T-helper 17 cell (primary cell): ENCODE data around the gene FCAMR. TPM values are rescaled to one million over a fixed set of nuclear protein-coding genes. Genes with fewer than 3 reads are reported as not detected.

Experiments
- ATAC-seq: fragments of 150-1000 bp; cut with Tn5 transposase; 2 replicates; pipeline ENCODE4 v1.10.0; 2021; ENCODE audit warnings: mild to moderate bottlenecking, moderate library complexity
- DNase-seq, 3 donors: peaks; one replicate each; pipeline versions ENCODE4 v3.0.0 to v3.0.0-alpha.2; 2020 to 2021
- H3K9me3 ChIP-seq: one replicate; pipeline ENCODE4 v1.7.0; 2013; ENCODE audit warnings: low read length, mild to moderate bottlenecking; ENCODE audit not compliant: control insufficient read depth, poor library complexity, severe bottlenecking
- H3K27ac Mint-ChIP-seq: one replicate; pipeline ENCODE4 v1.8.0; 2022; ENCODE audit warnings: mild to moderate bottlenecking, moderate library complexity, mixed read lengths
- H3K27me3 Mint-ChIP-seq: one replicate; pipeline ENCODE4 v1.8.0; 2022; ENCODE audit warnings: mixed read lengths
- H3K36me3 Mint-ChIP-seq: one replicate; pipeline ENCODE4 v1.8.0; 2022; ENCODE audit warnings: low read depth, mixed read lengths
- H3K4me1 Mint-ChIP-seq: one replicate; pipeline ENCODE4 v1.8.0; 2022; ENCODE audit warnings: mild to moderate bottlenecking, mixed read lengths
- H3K4me3 Mint-ChIP-seq: one replicate; pipeline ENCODE4 v1.8.0; 2022; ENCODE audit warnings: mild to moderate bottlenecking, moderate library complexity, mixed read lengths
- total RNA-seq, 4 donors: library from RNA in 2 of 4; stranded (reverse) in 2 of 4; gene quantifications; one replicate each; pipeline ENCODE4 v1.2.3 and lab custom pipeline; 2022 to 2026

The FCAMR gene, protein sequence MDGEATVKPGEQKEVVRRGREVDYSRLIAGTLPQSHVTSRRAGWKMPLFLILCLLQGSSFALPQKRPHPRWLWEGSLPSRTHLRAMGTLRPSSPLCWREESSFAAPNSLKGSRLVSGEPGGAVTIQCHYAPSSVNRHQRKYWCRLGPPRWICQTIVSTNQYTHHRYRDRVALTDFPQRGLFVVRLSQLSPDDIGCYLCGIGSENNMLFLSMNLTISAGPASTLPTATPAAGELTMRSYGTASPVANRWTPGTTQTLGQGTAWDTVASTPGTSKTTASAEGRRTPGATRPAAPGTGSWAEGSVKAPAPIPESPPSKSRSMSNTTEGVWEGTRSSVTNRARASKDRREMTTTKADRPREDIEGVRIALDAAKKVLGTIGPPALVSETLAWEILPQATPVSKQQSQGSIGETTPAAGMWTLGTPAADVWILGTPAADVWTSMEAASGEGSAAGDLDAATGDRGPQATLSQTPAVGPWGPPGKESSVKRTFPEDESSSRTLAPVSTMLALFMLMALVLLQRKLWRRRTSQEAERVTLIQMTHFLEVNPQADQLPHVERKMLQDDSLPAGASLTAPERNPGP
- total RNA-seq (not detected), total RNA-seq (lab: John Stamatoyannopoulos, UW) (0 reads per million in 2 donors)

DNA sequence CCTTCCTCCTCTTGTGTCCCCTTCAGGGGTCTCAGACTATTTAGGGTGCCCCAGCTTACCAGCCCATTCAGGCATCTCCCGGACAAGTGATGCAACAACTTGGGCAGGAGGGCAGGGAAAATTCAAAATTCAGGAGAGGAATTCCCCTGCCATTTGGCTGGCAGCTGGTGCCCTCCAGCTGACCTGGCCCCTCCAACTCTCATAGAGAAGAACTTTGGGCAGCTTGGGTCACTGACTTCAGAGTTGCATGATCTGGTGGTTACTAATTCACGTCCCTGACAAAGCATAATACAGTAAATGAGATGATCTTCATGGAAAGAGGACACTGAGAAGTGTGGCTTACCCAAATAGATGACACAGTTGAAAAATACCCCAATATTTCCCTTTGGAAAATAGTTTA lies at the start of gene FCAMR:
Gene FCAMR (minus strand): TSS at position 15 of the 400 bp plus-strand sequence. CDS start 335 bp downstream, outside the sequence.
- H3K27ac Mint-ChIP-seq = no peak within 1 kb of the TSS
- no peak for ATAC-seq

DNA sequence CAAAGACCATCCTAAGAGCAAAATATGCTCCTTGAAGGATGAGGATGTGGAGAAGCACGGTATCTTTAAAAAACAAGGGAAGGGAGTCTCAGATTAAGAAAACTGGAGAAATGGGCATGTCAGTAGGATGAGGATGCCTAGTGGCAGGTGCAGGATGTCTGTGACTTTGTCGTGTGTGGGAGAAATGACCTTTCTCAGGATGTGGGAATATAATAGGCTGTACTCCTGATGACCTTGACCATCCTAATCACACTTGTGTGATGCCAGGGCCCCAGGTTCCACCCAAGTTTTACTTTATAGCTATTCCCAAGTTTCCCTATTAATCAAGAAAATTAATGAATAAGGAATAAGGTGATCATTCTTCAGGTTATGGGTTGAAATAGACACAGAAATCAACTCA lies 49.4 kb upstream of the FCAMR start:
- no peak overlapping the region for H3K27ac Mint-ChIP-seq
- ATAC-seq = no peak
- H3K9me3 ChIP-seq = no peaks in the 10 kb centered on the region
- no peak overlapping the region for H3K4me3 Mint-ChIP-seq
- no peaks in the 10 kb centered on the region for H3K36me3 Mint-ChIP-seq
- DNase-seq = no peak
- H3K4me1 Mint-ChIP-seq = peaks cover 7% of the 10 kb centered on the region
- H3K27me3 Mint-ChIP-seq = peaks cover 69% of the 10 kb centered on the region

More for the DNA sequence above, at the start of gene FCAMR:
- H3K9me3 ChIP-seq = no peaks in the 10 kb centered on the region
- no peak within 1 kb of the TSS for H3K4me3 Mint-ChIP-seq
- H3K36me3 Mint-ChIP-seq = peaks cover 1% of the 10 kb centered on the region
- peaks cover 36% of the 10 kb centered on the region for H3K27me3 Mint-ChIP-seq
- peaks cover 15% of the 10 kb centered on the region for H3K4me1 Mint-ChIP-seq
- no peak for DNase-seq

DNA sequence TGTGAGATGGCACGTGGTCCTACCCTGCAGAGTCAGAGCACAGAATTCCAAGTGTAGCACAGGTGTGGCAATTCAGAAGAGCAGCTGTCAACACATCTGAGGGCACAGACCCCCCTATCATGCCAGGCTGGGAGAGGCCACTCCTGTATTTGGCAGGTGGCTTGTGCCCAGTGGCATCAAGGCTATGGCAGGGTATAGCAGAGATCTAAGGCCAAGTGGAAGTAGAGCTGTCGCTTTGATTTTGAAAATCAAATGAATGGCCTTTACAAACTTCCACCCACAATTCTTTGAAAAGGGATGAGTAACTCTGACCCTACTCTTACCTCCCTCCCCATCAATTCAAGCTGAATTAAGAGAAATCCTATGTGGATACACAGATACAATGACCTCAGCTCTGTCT lies 48.9 kb upstream of the FCAMR start:
- Mint-ChIP-seq H3K4me1 (peaks cover 7% of the 10 kb centered on the region), H3K27ac (no peak overlapping the region), H3K36me3 (no peaks in the 10 kb centered on the region), H3K4me3 (no peak overlapping the region), H3K27me3 (peaks cover 69% of the 10 kb centered on the region)
- DNase-seq = no peak
- H3K9me3 ChIP-seq = no peaks in the 10 kb centered on the region
- no peak for ATAC-seq

DNA sequence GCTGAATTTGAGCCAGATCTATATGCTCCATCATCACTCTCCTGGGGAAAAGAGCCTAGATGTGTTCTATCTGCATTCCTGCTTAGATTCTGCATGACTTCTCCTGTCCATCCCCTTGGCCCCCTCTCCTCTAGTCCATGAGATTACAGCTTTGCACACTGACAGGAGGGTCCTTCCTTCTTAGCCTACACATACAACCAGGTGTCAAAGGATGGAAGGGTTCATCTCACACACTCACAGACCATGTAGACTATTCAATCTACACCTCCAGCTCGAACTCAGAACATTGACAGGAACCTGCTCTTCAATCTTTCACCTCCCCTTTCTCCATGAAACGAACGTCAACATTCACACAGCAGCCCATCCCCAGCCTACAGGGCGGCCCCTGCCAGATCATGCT lies 48.4 kb upstream of the FCAMR start:
- ATAC-seq (no peak), DNase-seq (no peak)
- Mint-ChIP-seq H3K4me1 (peaks cover 7% of the 10 kb centered on the region), H3K4me3 (no peak overlapping the region), H3K27me3 (peaks cover 68% of the 10 kb centered on the region), H3K36me3 (no peaks in the 10 kb centered on the region), H3K27ac (no peak overlapping the region)
- H3K9me3 ChIP-seq = no peaks in the 10 kb centered on the region

DNA sequence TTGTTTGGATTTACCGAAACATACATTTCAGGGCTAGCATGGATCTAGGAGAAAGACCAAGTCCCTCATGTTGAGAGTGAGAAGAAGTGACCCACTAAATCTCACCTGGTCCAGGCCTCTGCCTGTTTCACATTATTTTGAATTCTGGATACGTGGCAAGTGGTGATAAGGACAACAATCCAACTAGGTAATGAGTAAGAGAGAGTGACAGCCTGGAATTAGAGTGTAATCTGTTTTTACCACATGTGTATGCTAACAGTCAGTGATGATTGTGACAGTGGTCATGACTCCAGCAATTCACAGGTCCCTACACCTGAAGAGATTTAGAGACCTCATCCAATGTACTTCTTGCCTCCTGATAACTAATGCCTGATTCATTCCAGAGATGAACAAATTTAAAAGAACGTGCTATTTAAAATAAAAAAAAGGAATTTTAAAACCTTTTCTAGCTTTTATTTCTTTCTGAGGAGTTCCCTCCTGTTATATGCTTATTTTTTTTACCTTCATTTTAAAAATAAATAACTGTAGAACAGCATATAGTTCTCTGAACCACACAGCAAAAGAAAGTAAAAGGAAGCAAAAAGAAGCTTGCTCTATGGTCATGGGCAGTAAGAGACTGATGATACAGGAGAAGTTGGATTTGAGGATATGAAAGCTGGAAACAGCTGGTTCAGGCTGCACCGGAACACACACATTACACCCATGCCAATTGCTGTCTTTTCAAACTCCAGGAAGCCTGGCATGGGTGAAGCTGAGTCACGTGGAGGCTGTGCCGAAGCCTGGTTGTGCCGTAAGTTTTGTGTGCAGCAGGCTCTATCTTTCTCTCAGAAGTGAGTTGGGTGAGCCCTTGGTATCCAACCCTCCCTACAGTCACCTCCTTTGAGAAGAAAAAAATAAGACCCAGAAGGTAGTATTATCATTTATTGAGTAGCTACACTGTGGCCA lies 47.6 kb upstream of the FCAMR start:
- peaks cover 7% of the 10 kb centered on the region for H3K4me1 Mint-ChIP-seq
- H3K36me3 Mint-ChIP-seq = no peaks in the 10 kb centered on the region
- DNase-seq = no peak
- no peak for ATAC-seq
- H3K9me3 ChIP-seq = no peaks in the 10 kb centered on the region
- no peak overlapping the region for H3K27ac Mint-ChIP-seq
- H3K4me3 Mint-ChIP-seq = no peak overlapping the region
- peaks cover 68% of the 10 kb centered on the region for H3K27me3 Mint-ChIP-seq

DNA sequence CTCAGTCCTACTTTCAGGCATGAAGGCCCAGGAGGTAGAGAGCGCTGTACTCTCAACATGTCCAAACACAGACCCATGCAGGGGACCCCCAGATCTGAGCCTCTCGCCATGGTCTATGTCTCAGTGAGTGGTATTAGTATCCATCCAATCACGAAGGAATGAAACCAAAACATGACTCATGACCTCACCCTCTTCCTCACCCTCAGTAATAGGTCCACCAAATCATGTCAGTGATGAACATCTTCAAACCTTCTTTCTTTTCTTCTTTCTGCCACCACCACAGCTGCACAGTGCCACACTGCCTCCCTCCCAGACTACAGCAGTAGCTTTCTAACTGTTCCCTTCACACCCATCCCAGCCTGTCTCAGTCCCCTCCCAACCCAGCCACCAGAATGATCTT lies 45.5 kb upstream of the FCAMR start:
- H3K36me3 Mint-ChIP-seq = no peaks in the 10 kb centered on the region
- H3K4me1 Mint-ChIP-seq = peaks cover 7% of the 10 kb centered on the region
- no peak for DNase-seq
- ATAC-seq = no peak
- no peak overlapping the region for H3K27ac Mint-ChIP-seq
- H3K27me3 Mint-ChIP-seq = peaks cover 64% of the 10 kb centered on the region
- H3K9me3 ChIP-seq = no peaks in the 10 kb centered on the region
- H3K4me3 Mint-ChIP-seq = no peak overlapping the region

DNA sequence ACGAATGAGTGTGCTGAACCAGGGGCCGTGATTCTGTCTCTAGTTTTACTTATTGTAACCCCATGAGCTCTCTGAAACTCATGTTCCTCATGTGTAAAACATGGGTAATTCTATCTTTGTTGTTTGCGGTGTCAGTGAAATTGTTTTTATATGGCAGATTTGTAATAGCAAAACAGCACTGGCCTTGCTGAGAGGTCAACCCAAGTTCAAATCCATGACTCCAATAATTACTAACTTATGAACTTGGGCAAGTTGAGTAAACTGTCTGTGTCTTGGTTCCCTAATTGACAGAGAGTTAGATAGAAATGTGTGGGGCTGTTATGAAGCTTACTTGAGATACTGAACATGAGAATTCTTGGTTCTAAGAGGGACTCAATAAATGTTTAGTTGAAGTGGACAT lies 44.5 kb upstream of the FCAMR start:
- ATAC-seq (no peak), DNase-seq (no peak)
- H3K27me3 Mint-ChIP-seq = peaks cover 61% of the 10 kb centered on the region
- H3K36me3 Mint-ChIP-seq = no peaks in the 10 kb centered on the region
- peaks cover 7% of the 10 kb centered on the region for H3K4me1 Mint-ChIP-seq
- no peak overlapping the region for H3K4me3 Mint-ChIP-seq
- H3K9me3 ChIP-seq = no peaks in the 10 kb centered on the region
- no peak overlapping the region for H3K27ac Mint-ChIP-seq

DNA sequence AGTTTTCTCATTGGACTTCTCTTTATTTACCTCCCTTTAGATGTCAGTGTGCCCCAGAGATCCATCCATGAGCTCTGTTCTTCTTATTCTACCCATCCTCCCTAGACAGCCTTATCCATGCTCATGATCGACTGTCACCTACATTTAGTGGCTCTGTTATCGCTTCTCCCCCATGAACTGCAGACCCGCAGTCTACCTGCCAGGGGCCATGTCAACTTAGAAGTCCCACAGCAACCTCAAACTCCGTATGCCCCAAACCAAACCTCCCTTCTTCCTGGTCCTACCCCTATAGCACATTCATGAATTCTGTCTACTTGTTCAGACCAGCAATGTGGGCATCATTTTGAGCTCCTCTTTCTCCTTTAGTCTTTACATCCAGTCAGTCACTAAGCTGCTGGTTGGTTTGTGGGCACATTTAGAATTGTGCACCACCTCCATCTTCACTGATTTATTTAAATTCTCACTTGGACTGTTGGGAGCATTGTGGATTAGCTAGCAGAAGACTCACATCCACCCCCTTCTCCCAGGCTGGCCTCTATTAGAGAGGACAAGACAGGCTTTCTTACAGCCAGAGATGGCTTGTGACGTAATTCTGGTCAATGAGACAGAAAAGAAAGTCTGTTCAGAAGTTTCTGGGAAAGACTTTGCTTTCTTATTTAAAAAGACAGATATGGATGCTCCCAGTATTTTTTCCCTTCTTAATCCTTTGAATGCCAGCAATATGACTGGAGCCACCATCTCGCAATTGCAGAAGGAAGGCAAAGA lies 43.2 kb upstream of the FCAMR start:
- Mint-ChIP-seq H3K4me3 (no peak overlapping the region), H3K36me3 (no peaks in the 10 kb centered on the region), H3K27ac (no peak overlapping the region), H3K4me1 (peaks cover 5% of the 10 kb centered on the region), H3K27me3 (peaks cover 55% of the 10 kb centered on the region)
- DNase-seq = no peak
- no peaks in the 10 kb centered on the region for H3K9me3 ChIP-seq
- no peak for ATAC-seq

DNA sequence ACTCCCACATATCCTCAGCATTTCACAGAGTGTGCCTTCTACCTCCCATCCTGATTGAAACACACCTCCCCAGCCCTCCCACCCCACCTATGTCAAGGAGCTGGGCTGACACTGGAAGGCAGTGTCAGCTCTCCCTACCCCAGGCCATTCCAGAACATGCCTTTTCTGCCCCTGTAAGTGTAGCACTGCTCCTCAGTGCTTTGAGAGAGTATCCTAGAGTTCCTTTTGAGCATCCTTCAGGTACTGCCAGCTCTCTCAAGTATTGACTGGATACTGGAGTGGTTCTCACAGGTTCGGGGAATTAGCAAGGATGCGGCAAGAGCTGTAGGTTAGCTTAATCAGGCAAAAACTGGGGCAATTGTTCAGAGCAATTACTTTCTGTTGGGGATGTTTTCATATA lies 40.5 kb upstream of the FCAMR start:
- DNase-seq (no peak), ATAC-seq (no peak)
- peaks cover 68% of the 10 kb centered on the region for H3K27me3 Mint-ChIP-seq
- H3K9me3 ChIP-seq = no peaks in the 10 kb centered on the region
- no peak overlapping the region for H3K4me3 Mint-ChIP-seq
- peaks cover 2% of the 10 kb centered on the region for H3K4me1 Mint-ChIP-seq
- no peaks in the 10 kb centered on the region for H3K36me3 Mint-ChIP-seq
- H3K27ac Mint-ChIP-seq = no peak overlapping the region

DNA sequence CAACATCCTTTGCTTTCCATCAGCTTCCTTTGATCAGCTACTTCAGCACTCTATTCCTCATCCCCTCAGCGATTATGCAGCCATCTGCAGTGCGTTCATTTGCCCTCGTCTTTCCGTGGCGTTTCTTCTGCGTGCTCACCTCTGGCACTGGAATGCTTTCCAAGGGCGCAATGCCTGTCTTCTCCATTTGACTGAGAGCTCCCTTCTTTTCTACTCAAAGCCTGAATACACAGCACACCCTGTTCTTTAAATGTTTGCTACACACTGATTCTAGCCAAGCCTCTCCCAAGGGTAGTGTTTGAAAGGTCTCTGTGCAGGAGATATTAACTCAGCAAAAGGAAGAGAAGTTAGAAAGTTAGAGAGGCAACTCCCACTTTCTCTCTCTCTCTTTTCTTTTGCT lies 39.7 kb upstream of the FCAMR start:
- no peaks in the 10 kb centered on the region for H3K9me3 ChIP-seq
- DNase-seq (no peak), ATAC-seq (no peak)
- Mint-ChIP-seq H3K4me1 (peaks cover 6% of the 10 kb centered on the region), H3K36me3 (peaks cover 2% of the 10 kb centered on the region), H3K4me3 (no peak overlapping the region), H3K27me3 (peaks cover 66% of the 10 kb centered on the region), H3K27ac (no peak overlapping the region)

DNA sequence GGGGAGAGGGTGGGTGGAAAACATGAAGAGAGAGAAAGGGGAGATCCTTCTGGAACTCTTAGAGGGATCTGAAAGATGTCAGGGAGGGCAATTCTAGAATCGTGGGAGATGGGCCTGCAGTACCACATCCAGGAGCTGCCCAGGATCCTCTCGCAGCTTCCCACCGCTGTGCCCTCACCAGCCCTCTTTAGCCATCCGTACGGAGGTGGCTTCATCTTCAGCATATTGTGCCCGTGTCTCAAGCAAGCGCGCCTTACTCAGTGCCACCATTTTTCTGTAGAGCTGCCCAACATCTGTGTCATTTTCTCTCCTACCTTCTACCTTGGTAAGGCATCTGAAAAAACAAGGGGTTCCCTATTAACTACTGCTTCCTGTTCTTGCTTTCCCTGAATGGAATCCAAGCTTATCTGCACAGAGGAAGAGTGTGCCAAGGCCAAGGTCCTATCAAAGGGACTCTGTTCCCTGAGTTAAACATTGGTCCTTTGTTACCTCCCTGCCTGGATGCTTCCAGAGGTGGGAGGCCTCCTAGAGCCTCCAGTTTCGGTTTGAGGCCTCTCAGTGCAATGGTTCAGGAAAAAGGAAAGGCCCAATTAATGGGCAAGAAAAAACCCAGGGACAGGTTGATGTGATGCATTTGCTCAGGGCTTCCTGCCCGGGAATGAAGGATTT lies 39.1 kb upstream of the FCAMR start:
- no peak for ATAC-seq
- Mint-ChIP-seq H3K4me3 (no peak overlapping the region), H3K36me3 (peaks cover 3% of the 10 kb centered on the region), H3K27ac (no peak overlapping the region), H3K4me1 (peaks cover 9% of the 10 kb centered on the region), H3K27me3 (peaks cover 62% of the 10 kb centered on the region)
- H3K9me3 ChIP-seq = no peaks in the 10 kb centered on the region
- DNase-seq = no peak

DNA sequence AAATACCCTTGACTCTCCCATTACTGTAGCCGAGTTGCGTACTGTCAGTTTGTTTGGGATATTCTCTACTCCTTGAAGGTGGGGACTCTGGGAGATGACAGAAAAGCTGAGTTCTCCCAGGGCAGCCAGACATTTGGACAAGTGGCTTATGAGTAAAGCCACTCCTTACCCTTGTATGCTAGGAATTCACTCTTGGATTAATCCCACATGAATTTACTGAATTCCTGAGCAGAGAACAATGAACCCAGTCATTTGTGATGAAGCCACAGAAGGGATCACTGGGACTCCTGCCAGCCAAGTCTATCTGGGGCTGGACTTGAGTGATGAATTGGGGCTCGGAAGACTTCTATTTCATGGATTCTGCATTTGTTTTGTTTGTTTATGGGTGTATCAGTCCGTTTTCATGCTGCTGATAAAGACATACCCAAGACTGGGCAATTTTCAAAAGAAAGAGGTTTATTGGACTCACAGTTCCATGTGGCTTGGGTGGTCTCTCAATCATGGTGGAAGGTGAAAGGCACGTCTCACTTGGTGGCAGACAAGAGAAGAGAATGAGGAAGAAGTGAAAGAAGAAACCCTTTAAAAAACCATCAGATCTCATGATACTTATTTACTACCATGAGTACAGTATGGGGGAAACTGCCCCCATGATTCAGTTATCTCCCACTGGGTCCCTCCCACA lies 37.2 kb upstream of the FCAMR start:
- Mint-ChIP-seq H3K27me3 (peaks cover 47% of the 10 kb centered on the region), H3K27ac (no peak overlapping the region), H3K4me3 (no peak overlapping the region), H3K36me3 (peaks cover 3% of the 10 kb centered on the region), H3K4me1 (peaks cover 9% of the 10 kb centered on the region)
- no peaks in the 10 kb centered on the region for H3K9me3 ChIP-seq
- DNase-seq (no peak), ATAC-seq (no peak)
